GM18951 (cell line): ENCODE results near the gene UQCRC2.
"Not testable (repeated sequence)": the region's sequence is repeated elsewhere in the genome, so short reads cannot be mapped to it uniquely, and the experiment has no call there.

Source experiments
- POLR2A ChIP-seq: IDR thresholded peaks from 4 replicates; pipeline ENCODE4 v1.6.1; 2011; ENCODE audit warnings: mild to moderate bottlenecking; ENCODE audit not compliant: insufficient read length, insufficient read depth; ENCODE audit errors: extremely low read depth
- in situ Hi-C: fragments of 300-500 bp; cut with MboI; formaldehyde crosslinking; loops from one replicate; pipeline ENCODE4 v1.12.0; 2022; ENCODE audit warnings: low sequenced_read_pairs, mixed read lengths, inconsistent platforms; ENCODE audit not compliant: unreplicated experiment

The UQCRC2 gene

DNA sequence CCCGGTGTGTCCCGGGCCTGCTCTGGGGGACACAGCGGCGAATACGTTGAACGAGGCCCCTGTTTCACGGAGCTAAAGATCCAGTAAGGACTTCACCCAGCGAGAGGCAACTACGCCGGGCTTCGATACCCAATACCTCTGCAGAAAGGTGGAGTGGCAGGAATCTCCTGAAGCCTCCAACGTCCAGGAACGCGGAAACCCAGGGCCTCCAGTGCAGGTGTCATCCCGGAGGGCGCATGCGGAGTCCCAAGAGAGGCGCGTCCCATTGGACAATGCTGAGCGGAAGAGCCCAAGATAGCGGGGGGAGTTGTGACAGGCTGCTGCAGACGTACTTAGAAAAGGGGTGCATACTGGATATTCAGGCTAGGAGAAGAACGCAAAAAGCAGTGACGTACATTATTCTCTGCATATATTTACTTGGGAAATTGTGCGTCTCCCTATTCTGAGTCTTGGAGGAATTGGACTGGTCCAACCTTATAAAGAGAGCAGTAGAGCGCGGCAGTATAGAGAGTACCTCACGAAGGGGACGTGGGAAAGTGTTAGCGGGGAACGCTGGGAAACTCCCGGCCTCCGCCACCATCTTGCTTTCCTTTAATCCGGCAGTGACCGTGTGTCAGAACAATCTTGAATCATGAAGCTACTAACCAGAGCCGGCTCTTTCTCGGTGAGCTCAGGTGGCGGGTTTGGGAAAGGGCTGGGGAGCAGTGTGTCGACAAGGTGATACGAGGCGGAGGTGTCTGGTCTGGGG lies at the start of gene UQCRC2:
Gene UQCRC2 (plus strand): TSS at position 569 of the 748 bp plus-strand sequence. CDS start 63 bp downstream, at position 632.
- in situ Hi-C loops, result no loop called here
- peak; percentile 84 for TF ChIP-seq POLR2A

- in situ Hi-C loops, result not testable (repeated sequence)
Observed at GRCh38 chr16:21932650-21933049, 20.5 kb upstream of the UQCRC2 start.

GRCh38 chr16:21933316-21933715 lies 19.8 kb upstream of the UQCRC2 start:
- in situ Hi-C loops, result not testable (repeated sequence)

DNA sequence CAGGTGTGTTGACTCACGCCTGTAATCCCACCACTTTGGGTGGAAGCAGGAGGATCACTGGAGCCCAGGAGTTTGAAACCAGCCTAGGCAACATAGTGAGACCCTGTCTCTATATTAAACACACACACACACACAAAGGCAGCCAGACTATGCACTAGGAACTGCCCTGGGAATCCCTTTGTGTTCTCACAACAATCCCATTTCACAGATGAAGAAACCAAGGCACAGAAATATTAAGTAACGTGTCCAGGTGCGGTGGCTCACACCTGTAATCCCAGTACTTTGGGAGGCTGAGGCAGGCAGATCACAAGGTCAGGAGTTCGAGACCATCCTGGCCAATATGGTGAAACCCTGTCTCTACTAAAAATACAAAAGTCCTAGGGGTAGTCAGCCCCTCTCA lies 19.4 kb upstream of the UQCRC2 start:
- in situ Hi-C loops, result not testable (repeated sequence)

GRCh38 chr16:21936216-21936615 lies 16.9 kb upstream of the UQCRC2 start:
- in situ Hi-C loops, result not testable (repeated sequence)

- in situ Hi-C loops, result no loop called here
- TF ChIP-seq POLR2A, result no peak
Observed at GRCh38 chr16:21937336-21937829, 15.8 kb upstream of the UQCRC2 start.

DNA sequence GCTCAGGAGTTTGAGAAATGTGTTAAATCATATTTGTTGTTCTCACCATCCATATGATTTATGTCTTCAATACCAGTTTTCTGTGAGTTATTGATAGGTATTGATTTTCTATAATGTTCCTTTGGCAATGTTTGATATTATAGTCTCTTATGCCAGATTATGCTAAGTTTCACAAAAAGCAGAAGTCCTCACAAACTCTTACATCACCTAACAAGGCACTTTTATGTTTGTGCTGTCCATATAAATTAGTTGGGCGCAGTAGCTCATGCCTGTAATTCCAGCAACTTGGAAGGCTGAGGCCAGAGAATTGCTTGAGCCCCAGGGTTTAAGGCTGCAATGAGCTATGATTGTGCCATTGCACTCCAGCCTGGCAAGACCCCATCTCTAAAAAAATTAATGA lies 12.6 kb upstream of the UQCRC2 start:
- in situ Hi-C loops, result loop anchor here (10.0 kb wide), 1 partner anchor 116 kb away; no protein-coding TSS in a partner anchor
- TF ChIP-seq POLR2A, result no peak

GRCh38 chr16:21943571-21943970 lies 9.6 kb upstream of the UQCRC2 start:
- no peak for TF ChIP-seq POLR2A
- in situ Hi-C loops, result loop anchor here (10.0 kb wide), 1 partner anchor 119 kb away; no protein-coding TSS in a partner anchor

- no peak for TF ChIP-seq POLR2A
- in situ Hi-C loops, result loop anchor here (10.0 kb wide), 1 partner anchor 122 kb away; no protein-coding TSS in a partner anchor
Observed at GRCh38 chr16:21946889-21947635, 6.1 kb upstream of the UQCRC2 start.

DNA sequence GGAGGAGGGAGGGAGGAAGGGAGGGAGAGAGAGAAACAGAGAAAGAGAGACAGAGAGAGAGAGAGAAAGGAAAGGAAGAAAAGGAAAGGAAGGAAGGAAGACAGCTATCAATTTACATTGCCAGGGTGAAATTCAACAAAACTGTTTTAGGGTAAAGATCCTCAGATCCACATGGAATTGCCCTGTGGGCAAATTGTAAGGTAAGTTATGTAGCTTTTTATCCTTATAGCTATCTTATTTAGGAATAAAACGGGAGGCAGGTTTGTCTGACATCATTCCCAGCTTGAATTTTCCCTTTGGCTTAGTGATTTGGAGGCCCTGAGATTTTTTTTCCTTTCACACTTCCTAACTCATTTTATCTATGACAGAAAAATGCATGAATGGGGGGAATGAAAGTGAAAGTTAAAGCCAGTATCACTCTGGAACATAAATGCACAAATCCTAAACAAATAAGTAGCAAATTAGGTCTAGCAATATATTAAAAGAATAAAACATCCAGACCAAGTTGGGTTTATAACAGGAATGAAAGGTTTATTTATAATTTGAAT lies 3.4 kb upstream of the UQCRC2 start:
- no peak for TF ChIP-seq POLR2A
- in situ Hi-C loops, result loop anchor here (10.0 kb wide), 1 partner anchor 125 kb away; no protein-coding TSS in a partner anchor

GRCh38 chr16:21950782-21951521 lies 2.2 kb upstream of the UQCRC2 start:
- TF ChIP-seq POLR2A, result no peak
- in situ Hi-C loops, result no loop called here

GRCh38 chr16:21952040-21952792 lies 945 bp upstream of the UQCRC2 start:
- in situ Hi-C loops, result no loop called here
- no peak for TF ChIP-seq POLR2A

DNA sequence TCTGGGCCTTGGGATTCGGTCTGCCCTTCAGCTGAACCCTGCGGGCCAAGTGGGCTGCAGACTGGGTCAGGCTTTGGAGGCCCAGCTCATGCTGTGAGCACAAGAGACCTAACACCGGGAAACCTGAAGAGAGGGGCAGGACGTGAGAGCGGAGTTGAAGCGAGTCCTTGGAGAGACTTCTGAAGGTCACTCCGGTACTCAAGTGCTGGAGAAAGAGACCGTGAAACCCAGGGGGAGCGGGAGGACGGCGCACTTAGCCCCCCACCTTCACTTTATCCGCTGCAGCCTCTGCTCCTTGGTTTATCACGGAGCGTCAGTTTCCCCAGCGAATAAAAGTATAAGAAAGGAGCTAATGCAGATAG lies 361 bp downstream of the UQCRC2 start:
- no peak for TF ChIP-seq POLR2A
- in situ Hi-C loops, result no loop called here
